ENCODE data around the gene R3HDM1.
"Not testable (repeated sequence)": the region's sequence is repeated elsewhere in the genome, so short reads cannot be mapped to it uniquely, and the experiment has no call there.

The R3HDM1 gene

GRCh38 chr2:135701442-135701841 is 170.2 kb downstream of the R3HDM1 start:
- Mint-ChIP-seq H3K4me3 (no peak overlapping the region), H3K9me3 (no peaks in the 10 kb centered on the region), H3K27ac (no peak overlapping the region), H3K36me3 (no peaks in the 10 kb centered on the region), H3K4me1 (no peaks in the 10 kb centered on the region)
- ATAC-seq: no peak
- DNase-seq (ENCODE audit: low spot score in 2 of 2): no peak

DNA sequence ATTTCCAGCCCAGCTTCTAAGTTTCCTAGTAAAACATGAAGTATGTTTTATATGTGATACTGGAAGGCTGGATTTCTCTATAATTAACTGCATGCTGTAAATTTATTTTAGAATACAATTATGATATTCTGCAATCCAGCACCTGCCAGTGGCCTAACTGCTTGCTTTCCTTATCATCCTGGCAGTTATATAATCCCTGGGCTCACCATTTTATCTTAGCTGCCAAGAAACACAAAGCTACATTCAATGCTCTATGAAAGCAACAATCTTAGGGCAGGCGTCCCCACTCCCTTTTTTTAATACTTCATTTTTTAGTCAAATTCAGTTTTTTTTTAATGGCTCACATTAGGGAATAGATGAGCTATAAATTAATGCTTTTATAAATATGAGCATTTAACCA is 172.0 kb downstream of the R3HDM1 start:
- ATAC-seq: no peak
- no peaks in the 10 kb centered on the region for H3K36me3 Mint-ChIP-seq
- H3K27ac Mint-ChIP-seq: no peak overlapping the region
- H3K9me3 Mint-ChIP-seq: no peaks in the 10 kb centered on the region
- H3K4me3 Mint-ChIP-seq: no peak overlapping the region
- H3K4me1 Mint-ChIP-seq: no peaks in the 10 kb centered on the region
- DNase-seq (ENCODE audit: low spot score in 2 of 2): no peak

DNA sequence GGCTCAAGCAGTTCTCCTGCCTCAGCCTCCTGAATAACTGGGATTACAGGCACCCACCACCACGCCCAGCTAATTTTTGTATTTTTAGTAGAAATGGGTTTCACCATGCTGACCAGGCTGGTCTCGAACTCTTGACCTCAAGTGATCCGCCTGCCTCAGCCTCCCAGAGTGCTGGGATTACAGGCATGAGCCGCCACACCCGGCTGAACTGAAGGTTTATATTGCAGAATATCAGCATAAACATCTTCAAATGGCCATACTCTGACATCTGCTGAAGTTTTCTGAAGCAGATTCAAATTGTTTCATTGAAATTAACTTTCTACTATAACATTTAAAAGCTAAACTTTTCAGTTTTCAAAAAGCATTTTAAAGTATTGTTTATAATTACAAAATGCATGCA is 172.8 kb downstream of the R3HDM1 start:
- H3K36me3 Mint-ChIP-seq; ATAC-seq; H3K4me3 Mint-ChIP-seq; H3K9me3 Mint-ChIP-seq; H3K4me1 Mint-ChIP-seq; DNase-seq (ENCODE audit: low spot score in 2 of 2); H3K27ac Mint-ChIP-seq: not testable (repeated sequence)

- Mint-ChIP-seq H3K9me3 (no peaks in the 10 kb centered on the region), H3K27ac (no peak overlapping the region), H3K4me1 (peaks cover 5% of the 10 kb centered on the region), H3K36me3 (peaks cover 13% of the 10 kb centered on the region), H3K4me3 (no peak overlapping the region)
- no peak for ATAC-seq
- DNase-seq (ENCODE audit: low spot score in 2 of 2): no peak
These were observed 176.9 kb downstream of the R3HDM1 start for GRCh38 chr2:135708159-135708558.

GRCh38 chr2:135709992-135710391 is 178.7 kb downstream of the R3HDM1 start:
- DNase-seq (ENCODE audit: low spot score in 2 of 2) (peak; percentile 57 to 86), ATAC-seq (peak; percentile 61)
- H3K4me1 Mint-ChIP-seq: peaks cover 5% of the 10 kb centered on the region
- H3K27ac Mint-ChIP-seq: no peak overlapping the region
- H3K36me3 Mint-ChIP-seq: peaks cover 24% of the 10 kb centered on the region
- H3K9me3 Mint-ChIP-seq: no peaks in the 10 kb centered on the region
- no peak overlapping the region for H3K4me3 Mint-ChIP-seq

DNA sequence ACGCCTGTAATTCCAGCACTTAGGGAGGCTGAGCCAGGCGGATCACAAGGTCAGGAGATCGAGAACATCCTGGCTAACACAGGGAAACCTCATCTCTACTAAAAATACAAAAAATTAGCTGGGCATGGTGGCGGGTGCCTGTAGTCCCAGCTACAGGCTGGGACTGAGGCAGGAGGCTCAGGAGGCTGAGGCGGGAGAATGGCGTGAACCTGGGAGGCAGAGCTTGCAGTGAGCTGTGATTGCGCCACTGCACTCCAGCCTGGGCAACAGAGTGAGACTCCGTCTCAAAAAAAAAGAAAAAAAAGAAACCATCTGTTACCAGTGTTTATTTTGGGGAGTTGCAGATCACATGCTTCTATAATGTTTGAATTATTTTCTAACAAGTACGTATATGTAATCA is 183.8 kb downstream of the R3HDM1 start:
- H3K4me3 Mint-ChIP-seq, ATAC-seq, H3K27ac Mint-ChIP-seq, H3K4me1 Mint-ChIP-seq, H3K9me3 Mint-ChIP-seq: not testable (repeated sequence)
- peak in 1 of 2 donors; percentile 13 for DNase-seq (ENCODE audit: low spot score in 2 of 2)
- peaks cover 52% of the 10 kb centered on the region for H3K36me3 Mint-ChIP-seq

GRCh38 chr2:135728064-135728743 is 196.9 kb downstream of the R3HDM1 start:
- Mint-ChIP-seq H3K4me3 (no peak overlapping the region), H3K4me1 (no peaks in the 10 kb centered on the region), H3K36me3 (peaks cover 23% of the 10 kb centered on the region), H3K27ac (no peak overlapping the region), H3K9me3 (no peaks in the 10 kb centered on the region)
- no peak for ATAC-seq
- DNase-seq (ENCODE audit: low spot score in 2 of 2): no peak

DNA sequence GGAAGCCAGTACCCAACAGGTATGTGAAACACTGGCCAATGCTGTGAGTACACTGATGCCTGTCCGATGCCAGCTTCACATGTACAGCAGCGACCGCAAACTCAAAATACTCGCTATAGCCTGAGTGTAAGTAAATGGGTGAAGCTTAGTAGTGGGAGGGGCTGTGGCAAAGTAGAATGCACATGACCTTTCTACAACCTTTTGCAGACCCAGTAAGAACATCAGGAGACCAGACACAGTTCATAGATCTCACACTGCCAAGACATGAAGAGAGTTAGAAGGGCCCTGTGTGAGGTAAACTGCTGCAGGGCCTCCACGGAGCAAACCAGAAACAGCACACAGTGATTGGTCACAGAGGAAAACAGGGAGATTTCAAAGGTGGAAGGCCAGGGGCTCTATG is 201.3 kb downstream of the R3HDM1 start:
- Mint-ChIP-seq H3K9me3 (no peaks in the 10 kb centered on the region), H3K4me3 (no peak overlapping the region), H3K4me1 (no peaks in the 10 kb centered on the region), H3K36me3 (no peaks in the 10 kb centered on the region), H3K27ac (peak overlapping the region; percentile 44)
- DNase-seq (ENCODE audit: low spot score in 2 of 2) (no peak), ATAC-seq (no peak)

- no peak overlapping the region for H3K4me3 Mint-ChIP-seq
- no peak for ATAC-seq
- H3K27ac Mint-ChIP-seq: peak overlapping the region; percentile 44
These were observed 201.8 kb downstream of the R3HDM1 start for GRCh38 chr2:135733045-135733444.

DNA sequence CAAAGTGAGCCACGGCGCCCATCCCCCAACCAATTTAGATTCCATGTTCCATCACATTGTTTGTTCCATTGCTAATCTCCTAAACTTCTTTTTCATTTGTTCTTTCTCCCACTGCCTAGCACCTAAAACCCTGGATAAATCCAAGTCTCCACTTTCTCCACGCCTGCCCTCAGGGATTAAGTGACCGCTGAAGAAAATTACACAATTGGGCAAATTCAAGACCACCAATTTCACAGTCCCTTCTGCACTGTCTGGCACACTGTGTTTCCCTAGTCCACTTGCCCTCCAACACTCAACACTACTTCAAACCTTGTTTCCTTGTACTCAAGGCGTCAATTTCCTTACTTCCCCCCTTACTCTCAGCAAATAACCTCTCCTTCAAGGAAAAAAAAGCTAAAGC is 205.3 kb downstream of the R3HDM1 start:
- peaks cover 5% of the 10 kb centered on the region for H3K36me3 Mint-ChIP-seq
- no peaks in the 10 kb centered on the region for H3K4me1 Mint-ChIP-seq
- no peak for ATAC-seq
- no peak for DNase-seq (ENCODE audit: low spot score in 2 of 2)
- H3K27ac Mint-ChIP-seq: peak overlapping the region; percentile 2
- no peaks in the 10 kb centered on the region for H3K9me3 Mint-ChIP-seq
- no peak overlapping the region for H3K4me3 Mint-ChIP-seq

More at GRCh38 chr2:135733045-135733444, 201.8 kb downstream of the R3HDM1 start:
- Mint-ChIP-seq H3K36me3 (no peaks in the 10 kb centered on the region), H3K9me3 (no peaks in the 10 kb centered on the region), H3K4me1 (no peaks in the 10 kb centered on the region)
- no peak for DNase-seq (ENCODE audit: low spot score in 2 of 2)

GRCh38 chr2:135740206-135740605 is 208.9 kb downstream of the R3HDM1 start:
- H3K4me1 Mint-ChIP-seq: peaks cover 14% of the 10 kb centered on the region
- peaks cover 27% of the 10 kb centered on the region for H3K36me3 Mint-ChIP-seq
- H3K27ac Mint-ChIP-seq: no peak overlapping the region
- ATAC-seq (no peak), DNase-seq (ENCODE audit: low spot score in 2 of 2) (no peak)
- H3K4me3 Mint-ChIP-seq: no peak overlapping the region
- H3K9me3 Mint-ChIP-seq: no peaks in the 10 kb centered on the region

DNA sequence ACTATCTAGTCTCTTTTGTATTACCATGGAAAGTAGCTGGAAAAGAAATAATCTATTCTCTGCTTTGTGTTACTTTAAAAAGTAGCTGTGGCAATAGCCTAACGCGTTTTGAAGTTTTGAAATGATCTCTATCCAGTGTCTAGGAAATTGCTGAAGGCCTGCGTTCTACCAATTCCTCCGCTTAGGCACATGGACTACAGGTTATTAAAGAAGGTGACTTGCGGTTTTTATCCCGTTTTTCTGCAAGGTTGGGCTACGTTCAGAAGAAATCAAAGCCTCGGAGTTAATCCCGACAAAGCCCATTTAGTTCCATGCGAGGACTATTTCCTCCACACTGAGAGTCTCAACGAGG is 209.7 kb downstream of the R3HDM1 start:
- Mint-ChIP-seq H3K4me3 (peak overlapping the region; percentile 89), H3K36me3 (peaks cover 35% of the 10 kb centered on the region), H3K27ac (peak overlapping the region; percentile 98), H3K4me1 (peaks cover 17% of the 10 kb centered on the region), H3K9me3 (no peaks in the 10 kb centered on the region)
- ATAC-seq: no peak
- DNase-seq (ENCODE audit: low spot score in 2 of 2): no peak

- peak; percentile 96 for ATAC-seq
These were observed 210.4 kb downstream of the R3HDM1 start, which contains the start of gene UBXN4 for GRCh38 chr2:135741395-135742324. Gene UBXN4 (plus strand): TSS chr2:135741855. CDS start chr2:135741930, 75 bp downstream.

DNA sequence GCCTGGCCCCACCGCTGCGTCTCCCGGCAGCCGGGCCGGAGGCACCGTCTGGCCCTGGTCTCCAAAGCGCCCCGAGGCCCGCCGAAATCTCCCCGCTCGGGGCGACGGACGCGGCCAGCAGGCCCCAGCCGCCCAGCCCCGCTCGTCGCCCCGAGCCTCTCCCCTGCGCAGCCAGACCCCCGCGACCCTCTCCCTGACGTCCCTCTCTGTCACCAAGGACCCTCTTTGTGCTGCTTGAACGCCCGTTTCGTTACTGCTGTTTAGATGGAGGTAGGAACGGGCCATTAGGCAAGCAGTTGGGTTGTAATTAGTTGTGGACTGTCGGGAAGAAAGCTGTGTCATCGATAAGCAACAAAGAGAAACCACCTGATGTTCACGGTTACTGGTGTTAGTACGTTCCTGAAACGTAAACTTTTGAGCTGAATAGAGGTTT is 211.1 kb downstream of the R3HDM1 start:
- ATAC-seq (peak; percentile 23), DNase-seq (ENCODE audit: low spot score in 2 of 2) (peak in 1 of 2 donors; percentile 48)
- peak overlapping the region; percentile 98 for H3K27ac Mint-ChIP-seq
- H3K36me3 Mint-ChIP-seq: peaks cover 48% of the 10 kb centered on the region
- H3K9me3 Mint-ChIP-seq: no peaks in the 10 kb centered on the region
- peak overlapping the region; percentile 89 for H3K4me3 Mint-ChIP-seq
- H3K4me1 Mint-ChIP-seq: peaks cover 29% of the 10 kb centered on the region

More at GRCh38 chr2:135741395-135742324, 210.4 kb downstream of the R3HDM1 start, which contains the start of gene UBXN4:
- no peaks in the 10 kb centered on the region for H3K9me3 Mint-ChIP-seq
- H3K4me1 Mint-ChIP-seq: peaks cover 24% of the 10 kb centered on the region
- H3K36me3 Mint-ChIP-seq: peaks cover 41% of the 10 kb centered on the region
- peak within 1 kb of the TSS; percentile 89 for H3K4me3 Mint-ChIP-seq
- H3K27ac Mint-ChIP-seq: peak within 1 kb of the TSS; percentile 98
- DNase-seq (ENCODE audit: low spot score in 2 of 2): peak; percentile 75 to 93

DNA sequence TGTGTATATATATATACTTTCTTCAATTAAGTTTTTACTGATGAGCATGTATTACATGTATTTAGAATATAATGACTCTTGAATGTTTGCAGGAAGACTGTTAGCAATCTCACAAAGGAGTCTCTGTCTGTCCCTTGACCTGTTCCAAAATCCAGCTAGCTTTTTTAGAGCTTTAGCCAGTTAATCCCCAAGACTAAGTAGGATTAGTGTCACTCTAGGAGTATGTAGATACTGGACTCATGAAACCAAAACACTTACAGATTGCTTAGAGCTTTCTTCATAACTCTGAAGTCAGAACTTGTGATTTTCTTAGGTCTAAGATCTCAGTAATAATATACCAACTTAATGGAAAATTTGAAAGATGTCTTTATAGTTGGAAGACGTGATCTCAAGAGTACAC is 212.6 kb downstream of the R3HDM1 start:
- DNase-seq (ENCODE audit: low spot score in 2 of 2) (no peak), ATAC-seq (no peak)
- peaks cover 63% of the 10 kb centered on the region for H3K36me3 Mint-ChIP-seq
- H3K4me3 Mint-ChIP-seq: peak overlapping the region; percentile 89
- peak overlapping the region; percentile 23 for H3K27ac Mint-ChIP-seq
- H3K4me1 Mint-ChIP-seq: peaks cover 29% of the 10 kb centered on the region
- H3K9me3 Mint-ChIP-seq: no peaks in the 10 kb centered on the region
